Measurements from ENCODE around the gene IFT122. TPM values are rescaled to one million over a fixed set of nuclear protein-coding genes. Genes with fewer than 3 reads are reported as not detected.

Gene IFT122
- total RNA-seq, 1 donor from 2014 or later, result 13.7 TPM

- no peaks in the 10 kb centered on the region for H3K9me3 Mint-ChIP-seq
- intact Hi-C loops (cut with micrococcal nuclease), result no loop called here
- H3K4me3 Mint-ChIP-seq, result no peak overlapping the region
- peaks cover 3% of the 10 kb centered on the region for H3K36me3 Mint-ChIP-seq (ENCODE audit: low read depth)
- DNase-seq, result no peak
- H3K4me1 Mint-ChIP-seq, result peaks cover 14% of the 10 kb centered on the region
- H3K27ac Mint-ChIP-seq, result no peak overlapping the region
- peaks cover 3% of the 10 kb centered on the region for H3K27me3 Mint-ChIP-seq
These were observed 17.1 kb upstream of the IFT122 start for GRCh38 chr3:129422897-129423296.

DNA sequence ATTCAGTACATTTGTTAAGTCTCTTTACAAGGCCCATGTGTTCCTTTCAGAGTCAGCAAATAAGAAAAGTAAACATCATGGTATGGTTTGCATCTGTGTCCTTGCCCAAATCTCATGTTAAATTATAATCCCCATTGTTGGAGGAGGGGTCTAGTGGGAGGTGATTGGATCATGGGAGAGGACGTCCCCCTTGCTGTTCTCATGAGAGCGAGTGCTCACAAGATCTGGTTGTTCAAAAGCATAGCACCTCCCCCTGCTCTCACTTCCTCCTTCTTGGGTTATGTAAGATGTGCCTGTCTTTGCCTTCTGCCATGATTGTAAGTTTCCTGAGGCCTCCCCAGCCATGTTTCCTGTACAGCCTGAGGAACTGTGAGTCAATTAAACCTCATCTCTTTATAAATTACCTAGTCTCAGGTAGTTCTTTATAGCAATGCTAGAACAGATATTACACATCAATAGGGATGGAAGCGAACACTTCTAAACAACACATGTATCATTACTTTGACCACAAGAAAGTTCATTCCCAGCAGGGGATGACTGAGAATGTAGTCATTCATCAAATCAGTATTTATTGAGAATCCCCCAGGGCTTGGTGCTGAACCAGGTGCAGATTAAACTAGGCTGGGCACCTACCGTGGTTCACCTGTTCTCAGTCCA lies 15.7 kb upstream of the IFT122 start:
- peaks cover 27% of the 10 kb centered on the region for H3K4me1 Mint-ChIP-seq
- no peaks in the 10 kb centered on the region for H3K9me3 Mint-ChIP-seq
- no peak overlapping the region for H3K4me3 Mint-ChIP-seq
- peaks cover 3% of the 10 kb centered on the region for H3K27me3 Mint-ChIP-seq
- H3K27ac Mint-ChIP-seq, result peak overlapping the region; percentile 14
- DNase-seq, result no peak
- peaks cover 4% of the 10 kb centered on the region for H3K36me3 Mint-ChIP-seq (ENCODE audit: low read depth)
- intact Hi-C loops (cut with micrococcal nuclease), result no loop called here

GRCh38 chr3:129425213-129425612 lies 14.8 kb upstream of the IFT122 start:
- no peaks in the 10 kb centered on the region for H3K9me3 Mint-ChIP-seq
- H3K36me3 Mint-ChIP-seq (ENCODE audit: low read depth), result peaks cover 7% of the 10 kb centered on the region
- DNase-seq, result no peak
- H3K4me3 Mint-ChIP-seq, result no peak overlapping the region
- H3K27me3 Mint-ChIP-seq, result peaks cover 3% of the 10 kb centered on the region
- intact Hi-C loops (cut with micrococcal nuclease), result no loop called here
- no peak overlapping the region for H3K27ac Mint-ChIP-seq
- H3K4me1 Mint-ChIP-seq, result peaks cover 31% of the 10 kb centered on the region

- peaks cover 31% of the 10 kb centered on the region for H3K4me1 Mint-ChIP-seq
- intact Hi-C loops (cut with micrococcal nuclease), result no loop called here
- no peak for DNase-seq
- no peak overlapping the region for H3K27ac Mint-ChIP-seq
- H3K27me3 Mint-ChIP-seq, result peaks cover 3% of the 10 kb centered on the region
- H3K9me3 Mint-ChIP-seq, result no peaks in the 10 kb centered on the region
- H3K36me3 Mint-ChIP-seq (ENCODE audit: low read depth), result peaks cover 9% of the 10 kb centered on the region
- H3K4me3 Mint-ChIP-seq, result no peak overlapping the region
These were observed 14.4 kb upstream of the IFT122 start for GRCh38 chr3:129425619-129426018.

DNA sequence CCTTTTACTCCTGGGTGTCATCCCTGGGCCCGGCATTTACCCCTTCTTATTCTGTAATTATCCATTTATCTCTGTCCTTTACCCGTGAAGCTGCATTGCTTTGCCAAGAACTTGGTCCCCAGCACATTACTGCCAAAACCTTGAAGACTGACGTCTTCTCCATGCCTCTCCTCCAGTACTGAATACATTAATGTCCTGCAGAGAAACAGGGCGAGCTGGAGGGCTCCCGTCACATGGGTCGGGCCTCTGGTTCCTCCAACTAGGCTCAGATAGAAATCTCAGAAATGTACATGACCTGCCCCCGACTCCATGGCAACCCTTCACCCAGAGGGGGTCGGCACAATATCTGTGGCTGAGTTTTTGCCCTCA lies 12.0 kb upstream of the IFT122 start:
- Mint-ChIP-seq H3K36me3 (ENCODE audit: low read depth) (peaks cover 25% of the 10 kb centered on the region), H3K27ac (no peak overlapping the region), H3K4me3 (peak overlapping the region; percentile 78), H3K27me3 (peaks cover 3% of the 10 kb centered on the region), H3K4me1 (peaks cover 33% of the 10 kb centered on the region), H3K9me3 (no peaks in the 10 kb centered on the region)
- DNase-seq, result no peak
- intact Hi-C loops (cut with micrococcal nuclease), result loop anchor here (1.0 kb wide), 2 partner anchors 12 to 29 kb away; partner anchors contain the start of gene IFT122

GRCh38 chr3:129428376-129429079 lies 11.5 kb upstream of the IFT122 start, which contains the start of gene EFCAB12:
Gene EFCAB12, minus strand, starts transcription at chr3:129428636. Its CDS starts 148 bp downstream, at chr3:129428488.
- peaks cover 3% of the 10 kb centered on the region for H3K27me3 Mint-ChIP-seq
- peak within 1 kb of the TSS; percentile 52 for H3K27ac Mint-ChIP-seq
- H3K9me3 Mint-ChIP-seq, result no peaks in the 10 kb centered on the region
- peaks cover 33% of the 10 kb centered on the region for H3K4me1 Mint-ChIP-seq
- peak; percentile 97 for DNase-seq
- peak within 1 kb of the TSS; percentile 78 for H3K4me3 Mint-ChIP-seq
- H3K36me3 Mint-ChIP-seq (ENCODE audit: low read depth), result peaks cover 31% of the 10 kb centered on the region
- intact Hi-C loops (cut with micrococcal nuclease), result loop anchor here (1.0 kb wide), 2 partner anchors 12 to 29 kb away; partner anchors contain the start of gene IFT122

- peak overlapping the region; percentile 78 for H3K4me3 Mint-ChIP-seq
- intact Hi-C loops (cut with micrococcal nuclease), result no loop called here
- H3K9me3 Mint-ChIP-seq, result no peaks in the 10 kb centered on the region
- H3K27me3 Mint-ChIP-seq, result peaks cover 3% of the 10 kb centered on the region
- H3K36me3 Mint-ChIP-seq (ENCODE audit: low read depth), result peaks cover 36% of the 10 kb centered on the region
- H3K4me1 Mint-ChIP-seq, result peaks cover 31% of the 10 kb centered on the region
- H3K27ac Mint-ChIP-seq, result peak overlapping the region; percentile 52
- no peak for DNase-seq
These were observed 11.0 kb upstream of the IFT122 start for GRCh38 chr3:129429080-129429451.

- H3K36me3 Mint-ChIP-seq (ENCODE audit: low read depth), result peaks cover 39% of the 10 kb centered on the region
- peak overlapping the region; percentile 22 for H3K27ac Mint-ChIP-seq
- H3K4me1 Mint-ChIP-seq, result peaks cover 32% of the 10 kb centered on the region
- DNase-seq, result no peak
- peaks cover 3% of the 10 kb centered on the region for H3K27me3 Mint-ChIP-seq
- H3K9me3 Mint-ChIP-seq, result no peaks in the 10 kb centered on the region
- intact Hi-C loops (cut with micrococcal nuclease), result loop anchor here (10.0 kb wide), 1 partner anchor 245 kb away; the partner anchor contains the start of gene CNBP
- H3K4me3 Mint-ChIP-seq, result no peak overlapping the region
These were observed 10.4 kb upstream of the IFT122 start for GRCh38 chr3:129429602-129430001.

- Mint-ChIP-seq H3K4me1 (peaks cover 50% of the 10 kb centered on the region), H3K9me3 (no peaks in the 10 kb centered on the region), H3K27ac (peak overlapping the region; percentile 15), H3K27me3 (peaks cover 3% of the 10 kb centered on the region), H3K36me3 (ENCODE audit: low read depth) (peaks cover 60% of the 10 kb centered on the region), H3K4me3 (no peak overlapping the region)
- intact Hi-C loops (cut with micrococcal nuclease), result loop anchor here (10.0 kb wide), 1 partner anchor 247 kb away; the partner anchor contains the start of gene CNBP
- no peak for DNase-seq
These were observed 8.0 kb upstream of the IFT122 start for GRCh38 chr3:129432036-129432435.

DNA sequence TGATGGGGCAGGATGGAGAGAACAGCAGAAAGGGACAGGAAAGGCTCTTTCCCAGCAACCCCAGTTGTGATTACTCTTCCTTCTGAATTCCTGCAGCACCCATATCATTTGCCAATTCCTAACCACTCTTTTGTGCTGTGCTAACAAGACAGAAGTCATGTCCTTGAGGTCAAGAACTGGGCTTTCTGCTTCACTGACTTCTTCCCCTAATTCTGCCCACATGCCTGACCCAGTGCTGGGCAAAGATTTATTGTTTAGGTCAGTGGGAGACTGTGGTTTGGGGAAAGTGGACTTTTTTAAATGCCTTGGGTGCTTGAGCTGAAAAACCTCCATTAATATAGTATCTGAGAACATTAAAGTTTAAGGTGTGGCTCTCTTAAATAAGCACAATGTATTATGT lies 7.4 kb upstream of the IFT122 start:
- intact Hi-C loops (cut with micrococcal nuclease), result loop anchor here (10.0 kb wide), 1 partner anchor 248 kb away; the partner anchor contains the start of gene CNBP
- no peak for DNase-seq
- Mint-ChIP-seq H3K4me3 (no peak overlapping the region), H3K27me3 (peaks cover 2% of the 10 kb centered on the region), H3K4me1 (peaks cover 50% of the 10 kb centered on the region), H3K27ac (no peak overlapping the region), H3K36me3 (ENCODE audit: low read depth) (peaks cover 63% of the 10 kb centered on the region), H3K9me3 (no peaks in the 10 kb centered on the region)

DNA sequence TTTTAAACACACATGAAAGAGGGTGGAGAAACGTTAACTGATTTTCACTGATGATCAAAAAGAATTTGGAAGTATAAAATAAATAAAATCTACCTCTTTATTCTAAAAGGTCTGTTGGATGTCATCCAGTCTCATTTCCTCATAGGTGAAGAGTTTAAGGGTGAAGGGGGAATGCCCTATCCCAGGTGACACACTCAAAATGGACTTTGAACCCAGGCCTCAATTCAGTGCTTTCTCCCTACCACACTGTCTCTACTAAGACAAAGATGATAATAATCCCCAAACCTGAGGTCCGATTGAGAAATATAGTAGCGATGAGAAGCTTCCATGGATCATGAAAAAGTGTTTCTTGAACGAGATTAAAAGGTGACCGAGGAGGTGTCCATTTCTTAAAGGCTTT lies 6.5 kb upstream of the IFT122 start:
- DNase-seq, result no peak
- no peak overlapping the region for H3K4me3 Mint-ChIP-seq
- no peak overlapping the region for H3K27ac Mint-ChIP-seq
- no peaks in the 10 kb centered on the region for H3K27me3 Mint-ChIP-seq
- intact Hi-C loops (cut with micrococcal nuclease), result loop anchor here (10.0 kb wide), 1 partner anchor 249 kb away; the partner anchor contains the start of gene CNBP
- H3K9me3 Mint-ChIP-seq, result no peaks in the 10 kb centered on the region
- H3K36me3 Mint-ChIP-seq (ENCODE audit: low read depth), result peaks cover 65% of the 10 kb centered on the region
- peaks cover 49% of the 10 kb centered on the region for H3K4me1 Mint-ChIP-seq

DNA sequence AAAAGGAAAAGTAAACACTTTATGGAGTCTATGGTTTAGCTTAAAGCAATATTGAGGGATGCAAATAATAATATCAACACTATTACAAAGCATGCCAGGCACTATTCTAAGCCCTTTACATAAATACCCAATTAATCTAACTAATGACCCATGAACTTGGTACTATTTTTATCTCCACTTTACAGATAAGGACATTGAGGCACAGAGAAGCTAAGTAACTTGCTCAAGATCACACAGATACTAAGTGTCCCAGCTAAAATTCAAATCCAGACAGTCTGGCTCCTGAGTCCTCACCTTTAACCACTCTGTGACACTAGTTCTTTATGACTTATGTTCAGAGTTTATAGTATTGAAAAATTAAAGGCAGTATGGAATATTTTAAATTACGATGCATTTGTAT lies 5.9 kb upstream of the IFT122 start:
- H3K36me3 Mint-ChIP-seq (ENCODE audit: low read depth), result peaks cover 65% of the 10 kb centered on the region
- no peaks in the 10 kb centered on the region for H3K27me3 Mint-ChIP-seq
- H3K4me3 Mint-ChIP-seq, result no peak overlapping the region
- no peak overlapping the region for H3K27ac Mint-ChIP-seq
- no peak for DNase-seq
- H3K4me1 Mint-ChIP-seq, result peaks cover 44% of the 10 kb centered on the region
- intact Hi-C loops (cut with micrococcal nuclease), result loop anchor here (10.0 kb wide), 1 partner anchor 249 kb away; the partner anchor contains the start of gene CNBP
- no peaks in the 10 kb centered on the region for H3K9me3 Mint-ChIP-seq

DNA sequence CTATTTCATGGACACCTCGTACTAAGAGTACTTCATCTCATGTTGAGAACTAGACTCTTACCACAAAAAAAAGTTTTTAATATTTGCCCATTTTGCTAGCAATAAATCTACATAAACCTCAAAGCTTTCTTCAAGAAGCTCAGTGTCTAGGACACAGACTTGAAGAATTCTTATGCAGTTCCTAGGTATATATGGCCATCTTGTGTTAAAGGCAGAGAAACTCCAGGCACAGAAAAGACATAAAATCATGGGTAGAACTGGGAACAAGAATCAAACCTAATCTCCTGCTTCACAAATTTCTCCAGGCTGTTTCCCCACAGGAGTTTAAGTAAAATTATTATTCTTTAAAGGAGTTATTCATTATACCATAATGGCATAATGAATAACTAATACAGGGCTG lies 4.7 kb upstream of the IFT122 start:
- H3K4me1 Mint-ChIP-seq, result peaks cover 43% of the 10 kb centered on the region
- no peak overlapping the region for H3K27ac Mint-ChIP-seq

More for the DNA sequence above, 4.7 kb upstream of the IFT122 start:
- intact Hi-C loops (cut with micrococcal nuclease), result loop anchor here (10.0 kb wide), 1 partner anchor 251 kb away; the partner anchor contains the start of gene CNBP
- peak overlapping the region; percentile 50 for H3K4me3 Mint-ChIP-seq
- no peaks in the 10 kb centered on the region for H3K27me3 Mint-ChIP-seq
- peaks cover 69% of the 10 kb centered on the region for H3K36me3 Mint-ChIP-seq (ENCODE audit: low read depth)
- no peaks in the 10 kb centered on the region for H3K9me3 Mint-ChIP-seq
- no peak for DNase-seq
